ENCODE measurements around the gene GJC1. TPM values are rescaled to one million over a fixed set of nuclear protein-coding genes. Genes with fewer than 3 reads are reported as not detected.

Gene GJC1
- total and polyA plus RNA-seq, 9 of the 15 experiments (the other 6 are each of a cell fraction or from before 2014, with no cell fraction given): 0.04 to 1.4 (median 0.18) TPM; not detected in 1

- Histone ChIP-seq H3K27ac (ENCODE audit: extremely low read depth, low read depth, low read length) (no peak within 1 kb of the TSS), H4K20me1 (replicated peaks; ENCODE audit: control insufficient read depth, insufficient read depth, low read length) (no peaks in the 10 kb centered on the region; the same call in 1 of the 2 replicates), H3K4me2 (ENCODE audit: insufficient read depth, low read length) (no peak within 1 kb of the TSS), H3K27me3 (ENCODE audit: control insufficient read depth in 2 of 2, insufficient read depth in 2 of 2, low read length in 2 of 2) (no peaks in the 10 kb centered on the region), H3K4me1 (replicated peaks in 1 of 2; ENCODE audit: control insufficient read depth in 2 of 2, insufficient read depth in 2 of 2, low read length in 2 of 2) (no peaks in the 10 kb centered on the region; a peak in 1 of 5 replicates), H3K4me3 (no peak within 1 kb of the TSS), H3K9me1 (ENCODE audit: control insufficient read depth, insufficient read depth, low read length) (no peaks in the 10 kb centered on the region), H3K9ac (ENCODE audit: insufficient read depth in 1 of 2, low read depth in 2 of 2, low read length in 2 of 2) (no peak within 1 kb of the TSS), H3K9me3 (replicated peaks; ENCODE audit: control insufficient read depth, insufficient read depth, low read depth, low read length) (no peaks in the 10 kb centered on the region), H2AFZ (ENCODE audit: low read depth, low read length) (no peak within 1 kb of the TSS), H3K36me3 (ENCODE audit: control insufficient read depth, insufficient read depth, low read length) (peaks cover 27% of the 10 kb centered on the region), H3K79me2 (ENCODE audit: control insufficient read depth, insufficient read depth, low read length) (no peaks in the 10 kb centered on the region)
- DNase-seq (ENCODE audit: extremely low read depth in 1 of 4, low spot score in 3 of 4): no peak
- in situ Hi-C loops (cut with MboI) (no loop called here), intact Hi-C loops (cut with micrococcal nuclease) (no loop called here)
- TF ChIP-seq ETV1 (tag; conservative IDR thresholded peaks at IDR 0.05; ENCODE audit: low read depth) (no peak), ZBTB33 (CRISPR knock-in tag; IDR thresholded peaks at IDR 0.05) (no peak), ZBED1 (IDR thresholded peaks at IDR 0.05) (no peak), CEBPB (tag; IDR thresholded peaks at IDR 0.05) (no peak), KDM4B (IDR thresholded peaks at IDR 0.05; ENCODE audit: borderline replicate concordance in 2 of 2, low read depth in 1 of 2) (no peak), PML (IDR thresholded peaks at IDR 0.05; ENCODE audit: low read length) (no peak)
- ATAC-seq: no peak
- BruUV-seq (replicated peaks): no TSS peak
- POLR2A ChIA-PET: interaction anchor here (0.5 to 1.3 kb wide), 3 partner anchors 9 to 107 kb away, joined by 3 to 7 read pairs (median 3); no protein-coding TSS in a partner anchor
- no peak for FAIRE-seq
- CTCF ChIA-PET (ENCODE audit: low intra/inter-chr PET ratio): no interaction called here
- WGBS (ENCODE audit: insufficient coverage, low coverage, missing lambda C conversion rate): 43% methylated on average over 2 of the region's 2 CpGs
These were observed 17.5 kb upstream of the GJC1 start, which contains the start of gene HIGD1B for GRCh38 chr17:44847586-44847985. HIGD1B (plus strand) TSS chr17:44847883; CDS start chr17:44848153, 270 bp downstream.
